Neural progenitor cell (in vitro differentiated cells): ENCODE measurements around the gene TMEM236.

ENCODE experiments used
- CTCF ChIP-seq: fragments of 200-600 bp; sonication (generic); IDR thresholded peaks from 2 replicates; pipeline ENCODE4 v1.5.1; 2017; ENCODE audit warnings: antibody characterized with exemption, mild to moderate bottlenecking
- EZH2 ChIP-seq: fragments of 200-600 bp; sonication (generic); IDR thresholded peaks from 2 replicates; pipeline ENCODE4 v1.6.1; 2017; ENCODE audit warnings: antibody characterized with exemption, mild to moderate bottlenecking, moderate library complexity
- EZH2phosphoT487 ChIP-seq: fragments of 200-600 bp; sonication (generic); IDR thresholded peaks from 2 replicates; pipeline ENCODE4 v1.6.1; 2017; ENCODE audit warnings: antibody characterized with exemption

GRCh38 chr10:17751781-17752445 is at the start of gene TMEM236:
- TF ChIP-seq CTCF: no peak
- no peak for TF ChIP-seq EZH2
- no peak for TF ChIP-seq EZH2phosphoT487
